MCF 10A (cell line): ENCODE measurements around the gene SCUBE2. TPM values are rescaled to one million over a fixed set of nuclear protein-coding genes. Genes with fewer than 3 reads are reported as not detected.

Experiments
- BruUV-seq: library from RNA; stranded (reverse); fragments of 400-500 nt; replicated peaks from 2 replicates; lab custom pipeline; 2021; lab: Mats Ljungman, UMichigan
- CTCF ChIA-PET: fragments of 300-600 bp; sonication (Branson Sonifier 250); formaldehyde crosslinking; extraction: SDS; loops from one replicate; lab custom pipeline; 2021; ENCODE audit warnings: antibody characterized with exemption, inconsistent platforms; lab: Yijun Ruan, JAX
- POLR2A ChIA-PET: fragments of 300-600, 350-650 bp; sonication (Branson Sonifier 250); formaldehyde crosslinking; extraction: SDS; loops from one replicate; lab custom pipeline; 2020; ENCODE audit warnings: antibody characterized with exemption, inconsistent platforms; lab: Yijun Ruan, JAX
- DNase-seq: peaks from one replicate; pipeline ENCODE4 v3.0.0-alpha.2; 2018; ENCODE audit not compliant: unreplicated experiment
- H3K27ac Mint-ChIP-seq: one replicate; pipeline ENCODE4 v1.8.0; 2022; ENCODE audit warnings: mild to moderate bottlenecking, low read depth, mixed read lengths; ENCODE audit not compliant: unreplicated experiment
- H3K27me3 Mint-ChIP-seq: one replicate; pipeline ENCODE4 v1.8.0; 2022; ENCODE audit warnings: mixed read lengths; ENCODE audit not compliant: insufficient read depth, unreplicated experiment
- H3K36me3 Mint-ChIP-seq: one replicate; pipeline ENCODE4 v1.8.0; 2022; ENCODE audit warnings: mild to moderate bottlenecking, moderate library complexity, mixed read lengths; ENCODE audit not compliant: insufficient read depth, unreplicated experiment
- H3K4me1 Mint-ChIP-seq: one replicate; pipeline ENCODE4 v1.8.0; 2022; ENCODE audit warnings: mixed read lengths; ENCODE audit not compliant: insufficient read depth, unreplicated experiment
- H3K4me3 Mint-ChIP-seq: one replicate; pipeline ENCODE4 v1.8.0; 2022; ENCODE audit warnings: mild to moderate bottlenecking, moderate library complexity, mixed read lengths; ENCODE audit not compliant: unreplicated experiment
- H3K9me3 Mint-ChIP-seq: one replicate; pipeline ENCODE4 v1.8.0; 2022; ENCODE audit warnings: mixed read lengths; ENCODE audit not compliant: unreplicated experiment
- CTCF ChIP-seq: fragments of 200-600 bp; IDR thresholded peaks from one replicate; pipeline ENCODE4 v1.8.0; 2022; ENCODE audit warnings: antibody characterized with exemption, mild to moderate bottlenecking; ENCODE audit not compliant: unreplicated experiment
- intact Hi-C: fragments of 100-400 bp; cut with micrococcal nuclease; formaldehyde crosslinking; loops from 2 replicates; pipeline ENCODE4 v1.14.1; 2022
- total RNA-seq: library from RNA; stranded (reverse); gene quantifications from 2 replicates; pipeline ENCODE4 v1.2.3, GENCODE V29; 2022

SCUBE2 gene
- total RNA-seq, 1 experiment from 2014 or later, result 0.93 TPM

- no peaks in the 10 kb centered on the region for H3K36me3 Mint-ChIP-seq
- CTCF ChIA-PET, result interaction anchor here (0.6 to 3.0 kb wide), 12 partner anchors 11 to 81 kb away, joined by 3 to 13 read pairs (median 4); no protein-coding TSS in a partner anchor
These were observed 1.7 kb upstream of the SCUBE2 start for GRCh38 chr11:9092853-9093778.

GRCh38 chr11:9092072-9092471, 673 bp upstream of the SCUBE2 start:
- Mint-ChIP-seq H3K27me3 (peaks cover 15% of the 10 kb centered on the region), H3K27ac (no peak overlapping the region), H3K4me1 (no peaks in the 10 kb centered on the region), H3K36me3 (no peaks in the 10 kb centered on the region), H3K9me3 (no peaks in the 10 kb centered on the region), H3K4me3 (peak overlapping the region; percentile 14)
- TF ChIP-seq CTCF, result no peak
- ChIA-PET POLR2A (no interaction called here), CTCF (interaction anchor here (0.7 to 1.9 kb wide), 2 partner anchors 38 to 76 kb away, joined by 3 to 9 read pairs; no protein-coding TSS in a partner anchor)
- intact Hi-C loops, result no loop called here
- no peak for DNase-seq
- BruUV-seq, result no TSS peak

More at GRCh38 chr11:9092853-9093778, 1.7 kb upstream of the SCUBE2 start:
- H3K27me3 Mint-ChIP-seq, result peaks cover 15% of the 10 kb centered on the region
- TF ChIP-seq CTCF, result peak; percentile 26
- POLR2A ChIA-PET, result interaction anchor here (0.9 to 1.7 kb wide), 3 partner anchors 18 to 54 kb away, joined by 3 to 4 read pairs (median 3); no protein-coding TSS in a partner anchor
- H3K9me3 Mint-ChIP-seq, result no peaks in the 10 kb centered on the region
- BruUV-seq, result no TSS peak
- H3K4me1 Mint-ChIP-seq, result no peaks in the 10 kb centered on the region
- no peak overlapping the region for H3K4me3 Mint-ChIP-seq
- intact Hi-C loops, result no loop called here
- peak; percentile 6 for DNase-seq
- peak overlapping the region; percentile 31 for H3K27ac Mint-ChIP-seq

GRCh38 chr11:9090488-9091043, 833 bp downstream of the SCUBE2 start:
- BruUV-seq, result no TSS peak
- no peaks in the 10 kb centered on the region for H3K9me3 Mint-ChIP-seq
- peaks cover 15% of the 10 kb centered on the region for H3K27me3 Mint-ChIP-seq
- DNase-seq, result no peak
- no peaks in the 10 kb centered on the region for H3K36me3 Mint-ChIP-seq
- TF ChIP-seq CTCF, result no peak
- POLR2A ChIA-PET, result no interaction called here
- no peak overlapping the region for H3K4me3 Mint-ChIP-seq
- H3K4me1 Mint-ChIP-seq, result no peaks in the 10 kb centered on the region
- CTCF ChIA-PET, result interaction anchor here (0.6 to 2.5 kb wide), 5 partner anchors 8 to 73 kb away, joined by 3 to 10 read pairs (median 3); no protein-coding TSS in a partner anchor
- intact Hi-C loops, result no loop called here
- no peak overlapping the region for H3K27ac Mint-ChIP-seq

GRCh38 chr11:9089636-9090035, 1.8 kb downstream of the SCUBE2 start:
- DNase-seq, result no peak
- Mint-ChIP-seq H3K4me3 (no peak overlapping the region), H3K9me3 (no peaks in the 10 kb centered on the region), H3K4me1 (no peaks in the 10 kb centered on the region), H3K27ac (no peak overlapping the region), H3K27me3 (peaks cover 15% of the 10 kb centered on the region), H3K36me3 (no peaks in the 10 kb centered on the region)
- ChIA-PET POLR2A (no interaction called here), CTCF (interaction anchor here (0.5 to 2.5 kb wide), 4 partner anchors 9 to 896 kb away, joined by 3 to 10 read pairs (median 3); no protein-coding TSS in a partner anchor)
- intact Hi-C loops, result no loop called here
- BruUV-seq, result no TSS peak
- TF ChIP-seq CTCF, result no peak
